Measurements from ENCODE around the gene SPARCL1. TPM values are rescaled to one million over a fixed set of nuclear protein-coding genes. Genes with fewer than 3 reads are reported as not detected.

The SPARCL1 gene
- total and polyA plus RNA-seq, 2 donors (not counting 1 experiment from before 2014, with no cell fraction given), result not detected

DNA sequence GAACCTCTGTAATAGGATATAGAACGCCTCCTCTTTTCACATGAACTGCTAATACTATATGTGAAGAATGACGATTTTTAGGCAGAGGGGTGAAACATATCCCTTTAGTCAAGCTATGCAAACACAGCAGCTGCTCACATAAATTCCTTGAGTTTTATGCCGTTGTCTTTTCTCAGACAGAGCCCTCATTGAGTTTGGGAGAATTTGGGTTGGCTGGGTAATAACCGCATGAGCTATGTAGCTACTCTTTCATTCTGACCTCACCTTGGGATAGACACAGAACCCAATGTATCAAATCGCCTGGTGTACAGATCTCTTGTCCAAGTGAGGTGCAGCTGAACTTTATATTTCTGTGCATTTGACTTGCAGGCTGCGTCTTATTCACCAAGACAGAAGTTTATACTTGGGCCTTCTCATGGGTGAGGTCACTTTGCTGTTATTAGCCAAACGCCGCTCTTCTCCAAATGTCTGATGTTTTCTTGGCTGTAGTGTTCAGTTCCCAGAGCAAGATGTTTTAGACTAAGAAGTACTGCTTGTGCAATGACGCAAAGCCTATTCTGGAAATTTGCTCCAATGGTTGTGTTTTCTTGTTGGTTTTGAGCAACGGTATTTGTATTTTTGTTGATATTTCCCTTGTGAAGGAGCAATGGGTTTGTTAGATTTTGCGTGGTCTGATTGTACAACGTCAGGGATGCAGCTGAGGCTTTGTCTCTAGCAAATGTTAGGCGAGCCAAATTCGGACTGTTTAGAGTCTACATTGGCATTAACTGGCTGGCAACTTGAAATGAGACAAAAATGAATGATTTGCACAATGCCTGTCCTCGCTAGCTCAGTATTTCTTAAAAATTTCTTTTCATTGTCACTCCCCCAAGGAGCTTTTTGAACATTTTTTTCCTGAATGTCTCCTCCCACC, 11.2 kb upstream of the SPARCL1 start:
- POLR2A ChIA-PET, result no interaction called here
- Histone ChIP-seq H3K9me3 (ENCODE audit: control extremely low read depth in 1 of 3, control insufficient read depth in 2 of 3, insufficient read depth in 1 of 3, low read length in 2 of 3) (no peaks in the 10 kb centered on the region), H3K27ac (ENCODE audit: low read length in 2 of 2) (no peak overlapping the region), H3K79me2 (ENCODE audit: control insufficient read depth, insufficient read depth, low read length) (no peaks in the 10 kb centered on the region), H3K27me3 (replicated peaks in 1 of 4; ENCODE audit: control extremely low read depth in 1 of 4, control insufficient read depth in 3 of 4, insufficient read depth in 4 of 4, low read length in 3 of 4) (no peaks in the 10 kb centered on the region), H3K4me1 (ENCODE audit: control insufficient read depth in 2 of 2, insufficient read depth in 2 of 2, low read length in 2 of 2) (no peaks in the 10 kb centered on the region), H3K9ac (ENCODE audit: low read length) (no peak overlapping the region), H3K36me3 (replicated peaks in 1 of 2; ENCODE audit: control extremely low read depth in 1 of 2, control insufficient read depth in 1 of 2, extremely low read depth in 1 of 2, insufficient read depth in 2 of 2, low read length in 1 of 2) (no peaks in the 10 kb centered on the region), H4K20me1 (ENCODE audit: control insufficient read depth, insufficient read depth, low read length, poor library complexity, severe bottlenecking) (no peaks in the 10 kb centered on the region), H3K4me2 (replicated peaks; ENCODE audit: low read depth, low read length, poor library complexity, severe bottlenecking) (no peak overlapping the region), H2AFZ (ENCODE audit: insufficient read depth, low read depth, low read length, poor library complexity, severe bottlenecking) (no peak overlapping the region), H3K4me3 (ENCODE audit: control extremely low read depth in 1 of 5, extremely low read depth in 1 of 5, insufficient read depth in 1 of 5, low read depth in 2 of 5, low read length in 4 of 5) (no peak overlapping the region)
- no peak for ATAC-seq (ENCODE audit: low read depth)
- DNase-seq, result no peak
- CTCF ChIA-PET, result no interaction called here
- intact Hi-C loops (cut with micrococcal nuclease), result no loop called here
- 95% methylated on average over 10 of the region's 15 CpGs for WGBS (ENCODE audit: insufficient coverage)
- H3K4me1 Mint-ChIP-seq, result no peaks in the 10 kb centered on the region
- TF ChIP-seq, protein P1, sequence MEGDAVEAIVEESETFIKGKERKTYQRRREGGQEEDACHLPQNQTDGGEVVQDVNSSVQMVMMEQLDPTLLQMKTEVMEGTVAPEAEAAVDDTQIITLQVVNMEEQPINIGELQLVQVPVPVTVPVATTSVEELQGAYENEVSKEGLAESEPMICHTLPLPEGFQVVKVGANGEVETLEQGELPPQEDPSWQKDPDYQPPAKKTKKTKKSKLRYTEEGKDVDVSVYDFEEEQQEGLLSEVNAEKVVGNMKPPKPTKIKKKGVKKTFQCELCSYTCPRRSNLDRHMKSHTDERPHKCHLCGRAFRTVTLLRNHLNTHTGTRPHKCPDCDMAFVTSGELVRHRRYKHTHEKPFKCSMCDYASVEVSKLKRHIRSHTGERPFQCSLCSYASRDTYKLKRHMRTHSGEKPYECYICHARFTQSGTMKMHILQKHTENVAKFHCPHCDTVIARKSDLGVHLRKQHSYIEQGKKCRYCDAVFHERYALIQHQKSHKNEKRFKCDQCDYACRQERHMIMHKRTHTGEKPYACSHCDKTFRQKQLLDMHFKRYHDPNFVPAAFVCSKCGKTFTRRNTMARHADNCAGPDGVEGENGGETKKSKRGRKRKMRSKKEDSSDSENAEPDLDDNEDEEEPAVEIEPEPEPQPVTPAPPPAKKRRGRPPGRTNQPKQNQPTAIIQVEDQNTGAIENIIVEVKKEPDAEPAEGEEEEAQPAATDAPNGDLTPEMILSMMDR (IDR thresholded peaks at IDR 0.05), result no peak
- TF ChIP-seq EZH2 (IDR thresholded peaks at IDR 0.05; ENCODE audit: borderline replicate concordance, insufficient read depth, low read depth, low read length, poor library complexity, severe bottlenecking), result no peak
- no peaks in the 10 kb centered on the region for H3K9me3 Mint-ChIP-seq (ENCODE audit: insufficient read depth)
- H3K4me3 Mint-ChIP-seq, result no peak overlapping the region
- H3K27ac Mint-ChIP-seq, result no peak overlapping the region
- peaks cover 7% of the 10 kb centered on the region for H3K27me3 Mint-ChIP-seq

- H3K27me3 ChIP-seq (replicated peaks in 1 of 4; ENCODE audit: control extremely low read depth in 1 of 4, control insufficient read depth in 3 of 4, insufficient read depth in 4 of 4, low read length in 3 of 4), result no peaks in the 10 kb centered on the region
- DNase-seq (no peak), ATAC-seq (ENCODE audit: low read depth) (no peak)
- WGBS (ENCODE audit: insufficient coverage), result no CpG with 5 or more reads among the region's 1 CpG
- no peaks in the 10 kb centered on the region for H3K79me2 ChIP-seq (ENCODE audit: control insufficient read depth, insufficient read depth, low read length)
- intact Hi-C loops (cut with micrococcal nuclease), result no loop called here
- Mint-ChIP-seq H3K9me3 (ENCODE audit: insufficient read depth) (no peaks in the 10 kb centered on the region), H3K4me1 (peaks cover 7% of the 10 kb centered on the region), H3K4me3 (no peak overlapping the region), H3K27ac (no peak overlapping the region), H3K27me3 (peaks cover 4% of the 10 kb centered on the region)
- H3K4me2 ChIP-seq (replicated peaks; ENCODE audit: low read depth, low read length, poor library complexity, severe bottlenecking), result no peak overlapping the region
- H3K9ac ChIP-seq (ENCODE audit: low read length), result no peak overlapping the region
- H3K36me3 ChIP-seq (replicated peaks in 1 of 2; ENCODE audit: control extremely low read depth in 1 of 2, control insufficient read depth in 1 of 2, extremely low read depth in 1 of 2, insufficient read depth in 2 of 2, low read length in 1 of 2), result no peaks in the 10 kb centered on the region
- H2AFZ ChIP-seq (ENCODE audit: insufficient read depth, low read depth, low read length, poor library complexity, severe bottlenecking), result no peak overlapping the region
- H3K9me3 ChIP-seq (ENCODE audit: control extremely low read depth in 1 of 3, control insufficient read depth in 2 of 3, insufficient read depth in 1 of 3, low read length in 2 of 3), result no peaks in the 10 kb centered on the region
- POLR2A ChIA-PET, result no interaction called here
- no peaks in the 10 kb centered on the region for H3K4me1 ChIP-seq (ENCODE audit: control insufficient read depth in 2 of 2, insufficient read depth in 2 of 2, low read length in 2 of 2)
- CTCF ChIA-PET, result no interaction called here
- no peaks in the 10 kb centered on the region for H4K20me1 ChIP-seq (ENCODE audit: control insufficient read depth, insufficient read depth, low read length, poor library complexity, severe bottlenecking)
- no peak overlapping the region for H3K27ac ChIP-seq (ENCODE audit: low read length in 2 of 2)
- TF ChIP-seq EZH2 (IDR thresholded peaks at IDR 0.05; ENCODE audit: borderline replicate concordance, insufficient read depth, low read depth, low read length, poor library complexity, severe bottlenecking), result no peak
- TF ChIP-seq, protein P1 (IDR thresholded peaks at IDR 0.05), result no peak
- H3K4me3 ChIP-seq (ENCODE audit: control extremely low read depth in 1 of 5, extremely low read depth in 1 of 5, insufficient read depth in 1 of 5, low read depth in 2 of 5, low read length in 4 of 5), result no peak overlapping the region
Observed at GRCh38 chr4:87532907-87533306, 3.7 kb upstream of the SPARCL1 start.

Data from B cell (primary cell).